K562 (cell line): Measurements from ENCODE around the gene TMEM217. TPM values are rescaled to one million over a fixed set of nuclear protein-coding genes. Genes with fewer than 3 reads are reported as not detected.
A peak's percentile ranks its signal among the peaks of the same experiment; 100 is the strongest.

Experiments used
- AFF1 ChIP-seq, 2 experiments: fragments of 450-650 bp; IDR thresholded peaks; 2 replicates each; pipeline ENCODE4 v1.6.1; 2018; ENCODE audit warnings: mild to moderate bottlenecking in 2 of 2, low read depth in 1 of 2; ENCODE audit not compliant: partially characterized antibody in 2 of 2
- BMI1 ChIP-seq: fragments of 150-350 bp; IDR thresholded peaks from 2 replicates; pipeline ENCODE4 v1.6.1; 2014; ENCODE audit warnings: low read length
- BRCA1 ChIP-seq, 2 experiments: fragments of 450-650 bp in 1 of 2; sonication (generic) in 1 of 2; formaldehyde crosslinking in 1 of 2; IDR thresholded peaks; 2 replicates each; pipeline versions ENCODE4 v1.5.0 to v1.6.1; 2017 to 2020; ENCODE audit warnings: mild to moderate bottlenecking in 1 of 2, missing genetic modification reagents in 1 of 2
- BRD9 ChIP-seq: fragments of 450-650 bp; IDR thresholded peaks from 2 replicates; pipeline ENCODE4 v1.6.1; 2018; ENCODE audit warnings: low read depth; ENCODE audit not compliant: partially characterized antibody
- CBFA2T3 ChIP-seq: fragments of 450-650 bp; IDR thresholded peaks from 2 replicates; pipeline ENCODE4 v1.6.1; 2017
- E4F1 ChIP-seq: fragments of 250-450 bp; sonication (Bioruptor Pico); IDR thresholded peaks from 2 replicates; pipeline ENCODE4 v1.5.0; 2021; ENCODE audit warnings: mild to moderate bottlenecking, borderline replicate concordance
- GATAD2B ChIP-seq: fragments of 450-650 bp; IDR thresholded peaks from 2 replicates; pipeline ENCODE4 v1.6.1; 2017; ENCODE audit warnings: mild to moderate bottlenecking, borderline replicate concordance
- HDAC3 ChIP-seq: fragments of 450-650 bp; IDR thresholded peaks from 2 replicates; pipeline ENCODE4 v1.6.1; 2018; ENCODE audit warnings: borderline replicate concordance, mild to moderate bottlenecking, moderate library complexity; ENCODE audit not compliant: partially characterized antibody
- KDM1A ChIP-seq, 2 experiments: fragments of 450-650 bp; IDR thresholded peaks; 2 replicates each; pipeline ENCODE4 v1.6.1; 2016; ENCODE audit warnings: mild to moderate bottlenecking in 2 of 2
- MNT ChIP-seq, 2 experiments: fragments of 450-650 bp; conservative IDR thresholded peaks; 2 replicates each; pipeline ENCODE4 v1.6.1; 2017; ENCODE audit warnings: mild to moderate bottlenecking in 2 of 2, moderate library complexity in 2 of 2
- NFXL1 ChIP-seq: fragments of 450-650 bp; formaldehyde crosslinking; IDR thresholded peaks from 2 replicates; pipeline ENCODE4 v1.4.0; 2021; ENCODE audit warnings: mild to moderate bottlenecking
- PKNOX1 ChIP-seq: fragments of 450-650 bp; IDR thresholded peaks from 2 replicates; pipeline ENCODE4 v1.6.1; 2016
- POLR2AphosphoS2 ChIP-seq: IDR thresholded peaks from 2 replicates; pipeline ENCODE4 v1.6.1; 2012; ENCODE audit warnings: low read length, improper control_type of control experiment
- RBFOX2 ChIP-seq: fragments of 200-400 bp; formaldehyde crosslinking; IDR thresholded peaks from 2 replicates; pipeline ENCODE4 v1.6.1; 2017; ENCODE audit warnings: low read depth, mild to moderate bottlenecking, low read length, moderate library complexity
- TAF9B ChIP-seq: fragments of 450-650 bp; IDR thresholded peaks from 2 replicates; pipeline ENCODE4 v1.6.1; 2018; ENCODE audit warnings: mild to moderate bottlenecking; ENCODE audit not compliant: partially characterized antibody
- TAL1 ChIP-seq: fragments of 450-650 bp; IDR thresholded peaks from 2 replicates; pipeline ENCODE4 v1.6.1; 2016; ENCODE audit warnings: mild to moderate bottlenecking
- TFAM ChIP-seq: fragments of 250-450 bp; sonication (Bioruptor Pico); conservative IDR thresholded peaks from 2 replicates; pipeline ENCODE4 v1.5.0; 2021; ENCODE audit warnings: mild to moderate bottlenecking, moderate library complexity
- ZNF134 ChIP-seq: fragments of 250-450 bp; sonication (Bioruptor Pico); conservative IDR thresholded peaks from 2 replicates; pipeline ENCODE4 v1.4.0; 2020
- ZNF316 ChIP-seq: fragments of 450-650 bp; IDR thresholded peaks from 2 replicates; pipeline ENCODE4 v1.6.1; 2016
- ZNF431 ChIP-seq: sonication (generic); formaldehyde crosslinking; IDR thresholded peaks from 2 replicates; pipeline ENCODE4 v1.8.0; 2022; ENCODE audit warnings: mild to moderate bottlenecking, missing genetic modification reagents
- ZNF76 ChIP-seq: fragments of 250-450 bp; sonication (Bioruptor Pico); IDR thresholded peaks from 2 replicates; pipeline ENCODE4 v1.4.0; 2020; ENCODE audit warnings: mild to moderate bottlenecking, moderate library complexity, borderline replicate concordance
- polyA plus RNA-seq, 8 experiments: library from polyadenylated mRNA; depleted of rRNA in 4 of 8; stranded (reverse) in 5 of 8; unstranded in 3 of 8; fragments of >200 nt; fragmentation: Nextera tagmentation in 2 of 8; fragmentation: Illumina TruSeq in 1 of 8; extraction: Ambion mirVana in 2 of 8; extraction: Trizol in 1 of 8; gene quantifications; 2 replicates each; pipeline versions ENCODE4 v1.2.1 to v1.2.3, GENCODE V29; 2011 to 2014; ENCODE audit warnings: inconsistent platforms in 1 of 8, missing spikeins in 1 of 8
- total RNA-seq, 7 experiments: library from RNA; depleted of rRNA in 6 of 7; stranded (reverse); fragments of >200 nt in 6 of 7; fragmentation: Illumina TruSeq in 2 of 7; extraction: Trizol in 2 of 7; gene quantifications; 2 replicates each; pipeline versions ENCODE4 v1.2.1 to v1.2.3, GENCODE V29; 2011 to 2021; ENCODE audit warnings: low replicate concordance in 1 of 7

Gene TMEM217
- total and polyA plus RNA-seq, 9 of the 15 experiments (the other 6 are each of a cell fraction or from before 2014, with no cell fraction given) = 1.3 to 8.0 (median 1.9) TPM

- TF ChIP-seq ZNF431 = no peak
- TF ChIP-seq CBFA2T3 = no peak
- no peak for TF ChIP-seq TFAM (CRISPR knock-in tag)
- TF ChIP-seq NFXL1 = no peak
- TF ChIP-seq PKNOX1 = peak; percentile 5; the same call in 1 of the 2 replicates
- no peak for TF ChIP-seq ZNF134
- peak; percentile 39; the same call in 1 of the 2 replicates for TF ChIP-seq GATAD2B
- peak; percentile 98 for TF ChIP-seq ZNF316
- no peak for TF ChIP-seq TAL1
- no peak for TF ChIP-seq BRCA1 (IDR thresholded peaks at IDR 0.05)
- TF ChIP-seq BRCA1 (CRISPR knock-in tag; IDR thresholded peaks at IDR 0.05) = no peak
- TF ChIP-seq ZNF76 (CRISPR knock-in tag) = no peak
- no peak for TF ChIP-seq MNT (conservative IDR thresholded peaks at IDR 0.05)
- no peak for TF ChIP-seq POLR2AphosphoS2
- no peak for TF ChIP-seq BMI1
- no peak for TF ChIP-seq TAF9B
- 0 out of 4 replicates have a peak, but pooled peaks of 1 of the 2 experiments have one; percentile 22 for TF ChIP-seq KDM1A (IDR thresholded peaks at IDR 0.05)
- TF ChIP-seq HDAC3 = no peak
- no peak for TF ChIP-seq RBFOX2
- peak in 1 of 2 experiments; percentile 21 for TF ChIP-seq AFF1 (IDR thresholded peaks at IDR 0.05; ENCODE audit: low read depth in 1 of 2, partially characterized antibody in 2 of 2)
- no peak for TF ChIP-seq BRD9
- no peak for TF ChIP-seq E4F1 (CRISPR knock-in tag)
These were observed 1.1 kb downstream of the TMEM217 start (continued) for GRCh38 chr6:37256692-37257319.
